HG03039 (cell line): Measurements from ENCODE around the gene CALR3.
"Not testable (repeated sequence)": the region's sequence is repeated elsewhere in the genome, so short reads cannot be mapped to it uniquely, and the experiment has no call there.

ENCODE experiments used
- ATAC-seq: cut with Tn5 transposase; IDR thresholded peaks from one replicate; pipeline ENCODE4 v1.9.1; 2021; ENCODE audit warnings: mild to moderate bottlenecking, moderate library complexity; ENCODE audit not compliant: unreplicated experiment

The CALR3 gene

GRCh38 chr19:16525751-16526481 is 29.9 kb upstream of the CALR3 start:
- no peak for ATAC-seq

- ATAC-seq, result no peak
Measured at GRCh38 chr19:16524991-16525734, 29.2 kb upstream of the CALR3 start.

GRCh38 chr19:16522559-16523377 is 26.8 kb upstream of the CALR3 start:
- ATAC-seq, result no peak

GRCh38 chr19:16521715-16522289 is 25.8 kb upstream of the CALR3 start:
- no peak for ATAC-seq

GRCh38 chr19:16520986-16521624 is 25.1 kb upstream of the CALR3 start:
- ATAC-seq, result no peak

GRCh38 chr19:16520074-16520973 is 24.4 kb upstream of the CALR3 start:
- ATAC-seq, result no peak

- ATAC-seq, result no peak
Measured at GRCh38 chr19:16519230-16519687, 23.3 kb upstream of the CALR3 start.

GRCh38 chr19:16518483-16519229 is 22.7 kb upstream of the CALR3 start:
- no peak for ATAC-seq

- ATAC-seq, result no peak
Measured at GRCh38 chr19:16518061-16518460, 22.1 kb upstream of the CALR3 start.

- ATAC-seq, result no peak
Measured at GRCh38 chr19:16516923-16517610, 21.1 kb upstream of the CALR3 start.

GRCh38 chr19:16516381-16516780 is 20.4 kb upstream of the CALR3 start:
- ATAC-seq, result no peak

GRCh38 chr19:16514383-16515019 is 18.5 kb upstream of the CALR3 start:
- no peak for ATAC-seq

GRCh38 chr19:16512611-16513010 is 16.6 kb upstream of the CALR3 start:
- ATAC-seq, result not testable (repeated sequence)

GRCh38 chr19:16509141-16510061 is 13.4 kb upstream of the CALR3 start:
- no peak for ATAC-seq

GRCh38 chr19:16508546-16508945 is 12.6 kb upstream of the CALR3 start:
- ATAC-seq, result no peak

GRCh38 chr19:16506961-16507360 is 11.0 kb upstream of the CALR3 start:
- ATAC-seq, result no peak

GRCh38 chr19:16506161-16506560 is 10.2 kb upstream of the CALR3 start:
- not testable (repeated sequence) for ATAC-seq
